ENCODE measurements around the gene SRD5A3.

Gene SRD5A3

GRCh38 chr4:55416176-55416575, 70.1 kb downstream of the SRD5A3 start:
- no peak for DNase-seq
